ENCODE results near the gene TMEM247. TPM values are rescaled to one million over a fixed set of nuclear protein-coding genes. Genes with fewer than 3 reads are reported as not detected.

TMEM247 gene
- total RNA-seq, 4 donors from 2014 or later, result not detected

GRCh38 chr2:46508759-46509158 is 29.4 kb downstream of the TMEM247 start:
- intact Hi-C loops (cut with DNase I; ENCODE audit: low total_unique reads), result no loop called here
- peak in 1 of 2 donors; percentile 54 for DNase-seq (ENCODE audit: low spot score in 2 of 2)
- no peak overlapping the region for H3K4me3 ChIP-seq (ENCODE audit: low read depth, poor library complexity, severe bottlenecking)
- TF ChIP-seq CTCF (IDR thresholded peaks at IDR 0.05), result no peak
- WGBS, 2 donors, result 76 to 80% methylated on average over 3 of the region's 3 CpGs

- no peak overlapping the region for H3K4me3 ChIP-seq (ENCODE audit: low read depth, poor library complexity, severe bottlenecking)
- no peak for TF ChIP-seq CTCF (IDR thresholded peaks at IDR 0.05)
- no peak for TF ChIP-seq POLR2A (IDR thresholded peaks at IDR 0.05)
- 92 to 94% methylated on average over 3 of the region's 3 CpGs for WGBS, 2 donors
- intact Hi-C loops (cut with DNase I; ENCODE audit: low total_unique reads), result no loop called here
- no peak for DNase-seq (ENCODE audit: low spot score in 2 of 2)
These were observed 30.4 kb downstream of the TMEM247 start for GRCh38 chr2:46509804-46510203.

DNA sequence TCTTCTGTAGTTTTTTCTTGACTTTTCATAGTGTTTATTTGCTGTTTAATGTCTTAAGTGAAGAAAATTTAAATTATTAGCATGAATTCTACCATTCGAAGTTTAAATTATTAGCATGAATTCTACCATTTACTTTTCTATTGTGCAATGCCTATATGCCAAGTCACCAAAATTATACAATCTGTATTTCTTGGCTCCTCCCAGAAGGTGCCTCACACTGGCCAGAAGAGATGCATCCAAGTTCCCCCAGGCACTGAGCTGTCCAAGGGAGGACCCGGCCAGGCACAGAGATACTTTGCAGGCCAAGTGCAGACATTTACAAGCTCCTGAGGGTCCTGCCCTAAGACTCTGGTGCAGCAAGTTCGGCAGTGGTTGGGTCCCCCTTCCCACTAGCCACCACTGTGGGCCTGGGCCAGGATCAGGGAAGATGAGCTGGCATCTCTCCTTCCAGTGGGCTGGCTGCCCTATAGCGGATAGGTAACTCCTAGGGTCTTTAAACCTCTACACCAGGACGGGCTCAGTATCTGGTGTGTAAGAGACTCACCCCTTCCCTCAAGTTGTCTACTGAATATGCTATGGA is 31.3 kb downstream of the TMEM247 start:
- DNase-seq (ENCODE audit: low spot score in 2 of 2), result no peak
- TF ChIP-seq CTCF (IDR thresholded peaks at IDR 0.05) (no peak), POLR2A (IDR thresholded peaks at IDR 0.05) (no peak)
- intact Hi-C loops (cut with DNase I; ENCODE audit: low total_unique reads), result no loop called here
- no peak overlapping the region for H3K4me3 ChIP-seq (ENCODE audit: low read depth, poor library complexity, severe bottlenecking)
- 72 to 88% methylated on average over 4 to 5 of the region's 5 CpGs for WGBS, 2 donors

DNA sequence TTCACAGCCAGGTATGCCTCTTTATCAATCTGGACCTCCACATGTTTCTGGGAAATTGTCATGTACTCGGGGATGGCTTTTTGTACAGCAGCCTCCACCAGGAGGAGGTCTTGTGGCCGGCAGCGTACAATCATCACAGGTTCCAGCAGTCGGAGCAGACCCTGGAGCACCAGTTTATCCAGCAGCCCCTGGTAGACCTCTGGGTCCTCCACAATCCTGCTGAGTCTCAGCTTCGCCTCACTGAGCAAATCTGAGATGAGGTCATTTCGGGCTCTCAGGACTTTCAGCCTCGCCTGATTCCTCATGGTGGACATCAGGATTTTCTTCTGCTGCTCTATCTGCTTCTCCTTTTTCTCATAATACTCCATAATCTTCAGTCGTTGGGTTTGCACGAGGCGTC is 32.8 kb downstream of the TMEM247 start:
- intact Hi-C loops (cut with DNase I; ENCODE audit: low total_unique reads), result no loop called here
- peak in 1 of 2 donors; percentile 40 for DNase-seq (ENCODE audit: low spot score in 2 of 2)
- H3K4me3 ChIP-seq (ENCODE audit: low read depth, poor library complexity, severe bottlenecking), result no peak overlapping the region
- TF ChIP-seq POLR2A (IDR thresholded peaks at IDR 0.05) (no peak), CTCF (IDR thresholded peaks at IDR 0.05) (no peak)
- WGBS, 2 donors, result 89 to 97% methylated on average over 10 of the region's 10 CpGs

- intact Hi-C loops (cut with DNase I; ENCODE audit: low total_unique reads), result no loop called here
- DNase-seq (ENCODE audit: low spot score in 2 of 2), result no peak
- WGBS, 2 donors, result 91 to 93% methylated on average over 1 of the region's 1 CpG
- TF ChIP-seq CTCF (IDR thresholded peaks at IDR 0.05) (no peak), POLR2A (IDR thresholded peaks at IDR 0.05) (no peak)
- H3K4me3 ChIP-seq (ENCODE audit: low read depth, poor library complexity, severe bottlenecking), result no peak overlapping the region
These were observed 35.4 kb downstream of the TMEM247 start for GRCh38 chr2:46514738-46515137.

DNA sequence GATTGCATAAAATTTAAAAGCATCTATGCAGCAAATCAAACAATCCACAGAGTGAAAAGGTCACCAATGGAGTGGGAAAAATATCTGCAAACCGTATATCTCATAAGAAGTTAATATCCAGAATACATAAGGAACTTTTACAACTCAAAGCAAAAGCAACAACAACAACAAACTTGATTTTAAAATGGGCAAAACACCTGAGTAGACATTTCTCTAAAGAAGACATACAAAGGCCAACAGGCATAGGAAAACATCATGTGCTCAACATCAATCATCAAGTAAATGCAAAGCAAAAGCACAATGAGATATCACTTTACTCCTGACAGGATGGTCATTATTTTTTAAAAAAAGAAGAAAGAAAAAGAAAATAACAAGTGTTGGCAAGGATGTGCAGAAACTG is 38.1 kb downstream of the TMEM247 start:
- WGBS, 2 donors, result 80 to 88% methylated on average over 1 of the region's 1 CpG
- TF ChIP-seq POLR2A (IDR thresholded peaks at IDR 0.05) (no peak), CTCF (IDR thresholded peaks at IDR 0.05) (no peak)
- intact Hi-C loops (cut with DNase I; ENCODE audit: low total_unique reads), result no loop called here
- no peak for DNase-seq (ENCODE audit: low spot score in 2 of 2)
- no peak overlapping the region for H3K4me3 ChIP-seq (ENCODE audit: low read depth, poor library complexity, severe bottlenecking)
